Esophagus muscularis mucosa (tissue), 4 donors: ENCODE data around the gene KLHDC1. TPM values are rescaled to one million over a fixed set of nuclear protein-coding genes. Genes with fewer than 3 reads are reported as not detected.

Experiments used
- DNase-seq: peaks from one replicate; pipeline ENCODE4 v3.0.0-alpha.2; 2017; ENCODE audit errors: extremely low spot score
- H3K27ac ChIP-seq, 4 donors: fragments of 200-600 bp; sonication (generic); replicated peaks in 1 of 4; 1 replicate in 3 of 4; 2 replicates in 1 of 4; pipeline ENCODE4 v1.5.1; 2016 to 2019; ENCODE audit warnings: mild to moderate bottlenecking in 1 of 4
- H3K27me3 ChIP-seq, 4 donors: fragments of 200-600 bp; sonication (generic); one replicate each; pipeline versions ENCODE4 v1.5.1 to v1.6.0; 2016 to 2019
- H3K36me3 ChIP-seq, 4 donors: fragments of 200-600 bp; sonication (generic); one replicate each; pipeline ENCODE4 v1.5.1; 2016 to 2019
- H3K4me1 ChIP-seq, 4 donors: fragments of 200-600 bp; sonication (generic); one replicate each; pipeline ENCODE4 v1.5.1; 2016 to 2019
- H3K4me3 ChIP-seq, 4 donors: fragments of 200-600 bp; sonication (generic); 1 replicate in 2 of 4; 2 replicates in 2 of 4; pipeline ENCODE4 v1.5.1; 2016 to 2019; ENCODE audit warnings: mild to moderate bottlenecking in 4 of 4, moderate library complexity in 1 of 4
- H3K9me3 ChIP-seq, 4 donors: fragments of 200-600 bp; sonication (generic); 1 replicate in 3 of 4; 2 replicates in 1 of 4; pipeline ENCODE4 v1.5.1; 2016 to 2019
- CTCF ChIP-seq, 3 experiments: fragments of 200-600 bp in 2 of 3; fragments of 450-650 bp in 1 of 3; sonication (generic) in 2 of 3; IDR thresholded peaks; one replicate each; pipeline ENCODE4 v1.5.1; 2017 to 2019; ENCODE audit warnings: antibody characterized with exemption in 3 of 3, mild to moderate bottlenecking in 2 of 3, moderate library complexity in 1 of 3
- EP300 ChIP-seq: sonication (generic); formaldehyde crosslinking; IDR thresholded peaks from one replicate; pipeline ENCODE4 v1.6.1; 2017; ENCODE audit warnings: antibody characterized with exemption
- POLR2A ChIP-seq: fragments of 450-650 bp; IDR thresholded peaks from one replicate; pipeline ENCODE4 v1.6.1; 2017; ENCODE audit warnings: antibody characterized with exemption, moderate library complexity, mild to moderate bottlenecking, low read depth
- POLR2AphosphoS5 ChIP-seq, 2 donors: sonication (generic); formaldehyde crosslinking; IDR thresholded peaks; one replicate each; pipeline ENCODE4 v1.6.1; 2017; ENCODE audit warnings: antibody characterized with exemption in 2 of 2
- WGBS: methylation state at CpG from one replicate; pipeline ENCODE4 v1.1.5; 2018; 5-methylcytosine and 5-hydroxymethylcytosine counted together
- intact Hi-C: fragments of 100-400 bp; cut with DNase I; formaldehyde crosslinking; loops from one replicate; pipeline ENCODE4 v1.15.1; 2023
- total RNA-seq, 4 donors: library from RNA; depleted of rRNA; stranded (reverse); fragments of >200 nt; gene quantifications; one replicate each; pipeline versions ENCODE4 v1.1.0 to v1.2.1, GENCODE V29; 2016

The KLHDC1 gene
- total RNA-seq, 4 donors from 2014 or later, result 7.6 to 8.3 (median 8.0) TPM

GRCh38 chr14:49659526-49660455 is 33.1 kb upstream of the KLHDC1 start:
- TF ChIP-seq POLR2A (no peak), CTCF (IDR thresholded peaks at IDR 0.05) (no peak), EP300 (no peak), POLR2AphosphoS5 (IDR thresholded peaks at IDR 0.05) (no peak)
- Histone ChIP-seq H3K27me3 (no peaks in the 10 kb centered on the region), H3K9me3 (no peaks in the 10 kb centered on the region), H3K36me3 (no peaks in the 10 kb centered on the region), H3K27ac (no peak overlapping the region), H3K4me3 (no peak overlapping the region), H3K4me1 (no peaks in the 10 kb centered on the region)
- intact Hi-C loops, result no loop called here
- 95% methylated on average over 2 of the region's 2 CpGs for WGBS
- DNase-seq, result no peak

- intact Hi-C loops, result no loop called here
- no peaks in the 10 kb centered on the region for H3K27me3 ChIP-seq
- no peaks in the 10 kb centered on the region for H3K9me3 ChIP-seq
- no peak for DNase-seq
- no peak overlapping the region for H3K4me3 ChIP-seq
- H3K4me1 ChIP-seq, result no peaks in the 10 kb centered on the region
- TF ChIP-seq POLR2A (no peak), POLR2AphosphoS5 (IDR thresholded peaks at IDR 0.05) (no peak)
- H3K27ac ChIP-seq, result no peak overlapping the region
- no peaks in the 10 kb centered on the region for H3K36me3 ChIP-seq
Observed at GRCh38 chr14:49670475-49670874, 22.4 kb upstream of the KLHDC1 start.

GRCh38 chr14:49673586-49673985 is 19.3 kb upstream of the KLHDC1 start:
- H3K4me1 ChIP-seq, result no peaks in the 10 kb centered on the region
- H3K4me3 ChIP-seq, result no peak overlapping the region
- H3K36me3 ChIP-seq, result no peaks in the 10 kb centered on the region
- no peak for TF ChIP-seq CTCF (IDR thresholded peaks at IDR 0.05)
- no peak for TF ChIP-seq POLR2AphosphoS5 (IDR thresholded peaks at IDR 0.05)
- TF ChIP-seq POLR2A, result no peak
- TF ChIP-seq EP300, result no peak
- DNase-seq, result no peak
- H3K27me3 ChIP-seq, result no peaks in the 10 kb centered on the region
- intact Hi-C loops, result no loop called here
- no peak overlapping the region for H3K27ac ChIP-seq
- no peaks in the 10 kb centered on the region for H3K9me3 ChIP-seq
- 94% methylated on average over 2 of the region's 2 CpGs for WGBS

- no peak for DNase-seq
- Histone ChIP-seq H3K27me3 (no peaks in the 10 kb centered on the region), H3K36me3 (no peaks in the 10 kb centered on the region), H3K9me3 (no peaks in the 10 kb centered on the region), H3K4me3 (no peak overlapping the region), H3K27ac (no peak overlapping the region), H3K4me1 (no peaks in the 10 kb centered on the region)
- intact Hi-C loops, result no loop called here
- TF ChIP-seq POLR2A (no peak), CTCF (IDR thresholded peaks at IDR 0.05) (no peak), POLR2AphosphoS5 (IDR thresholded peaks at IDR 0.05) (no peak), EP300 (no peak)
- WGBS, result 100% methylated on average over 3 of the region's 4 CpGs
Observed at GRCh38 chr14:49677643-49678042, 15.3 kb upstream of the KLHDC1 start.

GRCh38 chr14:49679271-49679670 is 13.6 kb upstream of the KLHDC1 start:
- H3K9me3 ChIP-seq, result no peaks in the 10 kb centered on the region
- 83% methylated on average over 2 of the region's 2 CpGs for WGBS
- no peaks in the 10 kb centered on the region for H3K27me3 ChIP-seq
- DNase-seq, result no peak
- no peak overlapping the region for H3K4me3 ChIP-seq
- H3K4me1 ChIP-seq, result no peaks in the 10 kb centered on the region
- no peak overlapping the region for H3K27ac ChIP-seq
- TF ChIP-seq POLR2A, result no peak
- no peak for TF ChIP-seq EP300
- no peak for TF ChIP-seq CTCF (IDR thresholded peaks at IDR 0.05)
- TF ChIP-seq POLR2AphosphoS5 (IDR thresholded peaks at IDR 0.05), result no peak
- no peaks in the 10 kb centered on the region for H3K36me3 ChIP-seq
- intact Hi-C loops, result no loop called here
